Endothelial cell of umbilical vein (primary cell): Measurements from ENCODE around the gene CXCR6. TPM values are rescaled to one million over a fixed set of nuclear protein-coding genes. Genes with fewer than 3 reads are reported as not detected.

Experiments used
- BruUV-seq: library from RNA; stranded (reverse); fragments of 400-500 nt; replicated peaks from 2 replicates; lab custom pipeline; 2021; lab: Mats Ljungman, UMichigan
- CTCF ChIA-PET: fragments of 300-600, 350-600 bp; sonication (Branson Sonifier 250); formaldehyde crosslinking; loops from one replicate; lab custom pipeline; 2021; ENCODE audit warnings: antibody characterized with exemption, inconsistent platforms; lab: Charles Lee
- POLR2A ChIA-PET: fragments of 300-600, 350-600 bp; sonication (Branson Sonifier 250); formaldehyde crosslinking; loops from one replicate; lab custom pipeline; 2021; ENCODE audit warnings: antibody characterized with exemption, inconsistent platforms; lab: Charles Lee
- DNase-seq: peaks from one replicate; pipeline ENCODE4 v3.0.0-alpha.2; 2011; ENCODE audit warnings: low read depth, low spot score
- FAIRE-seq: peaks from 2 replicates; lab custom pipeline; 2011; peaks lifted over from hg19 to GRCh38; lab: Jason Lieb, UNC
- H2AFZ ChIP-seq: 2 replicates; pipeline ENCODE4 v1.6.0; 2012; ENCODE audit warnings: low read depth, low read length, control low read depth, inconsistent platforms
- H3K27ac ChIP-seq: 2 replicates; pipeline ENCODE4 v1.5.1; 2011; ENCODE audit warnings: low read depth, mild to moderate bottlenecking, control low read depth, low read length, moderate library complexity; ENCODE audit not compliant: insufficient read depth
- H3K27me3 ChIP-seq, 2 experiments: 2 replicates each; pipeline versions ENCODE4 v1.6.0 to v1.6.1; 2011; ENCODE audit warnings: low read length in 2 of 2, mixed read lengths in 1 of 2; ENCODE audit not compliant: control insufficient read depth in 2 of 2, insufficient read depth in 2 of 2
- H3K36me3 ChIP-seq, 2 experiments: 2 replicates in 1 of 2; 3 replicates in 1 of 2; pipeline ENCODE4 v1.5.1; 2011; ENCODE audit warnings: low read length in 2 of 2, mild to moderate bottlenecking in 1 of 2, moderate library complexity in 1 of 2; ENCODE audit not compliant: control insufficient read depth in 2 of 2, insufficient read depth in 2 of 2; ENCODE audit errors: extremely low read depth in 1 of 2
- H3K4me1 ChIP-seq: 3 replicates; pipeline ENCODE4 v1.5.1; 2011; ENCODE audit warnings: mild to moderate bottlenecking, low read length; ENCODE audit not compliant: control insufficient read depth, insufficient read depth; ENCODE audit errors: extremely low read depth
- H3K4me2 ChIP-seq: 2 replicates; pipeline ENCODE4 v1.6.1; 2011; ENCODE audit warnings: low read length, control low read depth, mixed read lengths; ENCODE audit not compliant: insufficient read depth
- H3K4me3 ChIP-seq, 3 experiments: fragments of 200-600 bp in 1 of 3; sonication (generic), shearing (Covaris generic) in 1 of 3; replicated peaks in 1 of 3; 2 replicates each; pipeline ENCODE4 v1.5.1; 2011 to 2016; ENCODE audit warnings: control low read depth in 3 of 3, low read length in 3 of 3, mild to moderate bottlenecking in 2 of 3, inconsistent platforms in 1 of 3, low read depth in 1 of 3, moderate library complexity in 1 of 3; ENCODE audit not compliant: insufficient read depth in 1 of 3
- H3K79me2 ChIP-seq: 2 replicates; pipeline ENCODE4 v1.6.0; 2012; ENCODE audit warnings: low read length, inconsistent platforms; ENCODE audit not compliant: control insufficient read depth, insufficient read depth
- H3K9ac ChIP-seq: replicated peaks from 2 replicates; pipeline ENCODE3; 2011; ENCODE audit warnings: low read length, control low read depth; ENCODE audit not compliant: insufficient read depth; ENCODE audit errors: extremely low read depth
- H3K9me1 ChIP-seq: replicated peaks from 3 replicates; pipeline ENCODE4 v1.6.0; 2011; ENCODE audit warnings: mild to moderate bottlenecking, low read length; ENCODE audit not compliant: control insufficient read depth, insufficient read depth; ENCODE audit errors: extremely low read depth
- H3K9me3 ChIP-seq: replicated peaks from 2 replicates; pipeline ENCODE4 v1.5.1; 2012; ENCODE audit warnings: low read length, inconsistent platforms; ENCODE audit not compliant: control insufficient read depth, insufficient read depth
- H4K20me1 ChIP-seq: replicated peaks from 2 replicates; pipeline ENCODE3; 2011; ENCODE audit warnings: mild to moderate bottlenecking, low read length; ENCODE audit not compliant: control insufficient read depth, insufficient read depth; ENCODE audit errors: extremely low read depth
- CTCF ChIP-seq, 2 donors: IDR thresholded peaks; 1 replicate in 1 of 2; 2 replicates in 1 of 2; pipeline ENCODE4 v1.5.1; 2011; ENCODE audit warnings: low read length in 2 of 2, mild to moderate bottlenecking in 2 of 2, moderate library complexity in 2 of 2, control low read depth in 1 of 2, inconsistent platforms in 1 of 2, low read depth in 1 of 2; ENCODE audit not compliant: insufficient read depth in 1 of 2; ENCODE audit errors: extremely low read depth in 1 of 2
- EZH2 ChIP-seq: IDR thresholded peaks from 2 replicates; pipeline ENCODE4 v1.6.1; 2012; ENCODE audit warnings: borderline replicate concordance, low read depth, mild to moderate bottlenecking, moderate library complexity, low read length, inconsistent platforms; ENCODE audit not compliant: severe bottlenecking
- FOS ChIP-seq: IDR thresholded peaks from 2 replicates; pipeline ENCODE4 v1.6.1; 2011; ENCODE audit warnings: mild to moderate bottlenecking, low read length, moderate library complexity, borderline replicate concordance; ENCODE audit not compliant: insufficient read depth
- GATA2 ChIP-seq: IDR thresholded peaks from 2 replicates; pipeline ENCODE4 v1.7.0; 2011; ENCODE audit warnings: low read depth, mild to moderate bottlenecking, moderate library complexity, mixed read lengths, low read length; ENCODE audit not compliant: insufficient read length, insufficient read depth
- JUN ChIP-seq: IDR thresholded peaks from 2 replicates; pipeline ENCODE4 v1.6.1; 2011; ENCODE audit warnings: borderline replicate concordance, low read depth; ENCODE audit not compliant: insufficient read length, insufficient read depth
- MAX ChIP-seq: IDR thresholded peaks from 2 replicates; pipeline ENCODE4 v1.6.1; 2011; ENCODE audit not compliant: insufficient read depth, insufficient read length
- MYC ChIP-seq: IDR thresholded peaks from one replicate; pipeline ENCODE4 v1.6.1; 2011; ENCODE audit warnings: mild to moderate bottlenecking, low read depth, low read length
- POLR2A ChIP-seq: IDR thresholded peaks from 2 replicates; pipeline ENCODE4 v1.6.1; 2012; ENCODE audit warnings: low read depth, mild to moderate bottlenecking, control low read depth, low read length
- POLR2AphosphoS5 ChIP-seq: IDR thresholded peaks from 2 replicates; pipeline ENCODE4 v1.6.1; 2012; ENCODE audit warnings: low read depth, mild to moderate bottlenecking, control low read depth, low read length, moderate library complexity; ENCODE audit not compliant: insufficient read depth
- dilution Hi-C: fragments of 300-500 bp; cut with MboI; formaldehyde crosslinking; loops from one replicate; pipeline ENCODE4 v1.15.0; 2019; ENCODE audit warnings: low sequenced_read_pairs; ENCODE audit not compliant: extremely low pct_ligation_motif_present
- intact Hi-C: fragments of 100-400 bp; cut with micrococcal nuclease; formaldehyde crosslinking; loops from one replicate; pipeline ENCODE4 v1.10.0; 2022
- polyA plus RNA-seq, 4 experiments: library from polyadenylated mRNA; depleted of rRNA in 3 of 4; stranded (reverse) in 3 of 4; unstranded in 1 of 4; fragments of >200 nt; gene quantifications; 2 replicates each; pipeline versions ENCODE4 v1.2.1 to v1.2.3, GENCODE V29; 2011 to 2012; ENCODE audit warnings: missing spikeins in 1 of 4
- total RNA-seq: library from RNA; stranded (reverse); gene quantifications from 2 replicates; pipeline ENCODE4 v1.2.3, GENCODE V29; 2021

Gene CXCR6
- total and polyA plus RNA-seq, 2 donors (not counting 3 experiments of a cell fraction or from before 2014, with no cell fraction given) = not detected

- no peak overlapping the region for H3K4me2 ChIP-seq
- no peak overlapping the region for H2AFZ ChIP-seq
- no peaks in the 10 kb centered on the region for H4K20me1 ChIP-seq
- no peak overlapping the region for H3K9ac ChIP-seq
- DNase-seq (no peak), FAIRE-seq (no peak)
- ChIA-PET CTCF (no interaction called here), POLR2A (no interaction called here)
- dilution Hi-C loops (no loop called here), intact Hi-C loops (no loop called here)
- BruUV-seq = no TSS peak
- no peaks in the 10 kb centered on the region for H3K36me3 ChIP-seq
- no peaks in the 10 kb centered on the region for H3K79me2 ChIP-seq
- no peaks in the 10 kb centered on the region for H3K9me3 ChIP-seq
- H3K9me1 ChIP-seq = no peaks in the 10 kb centered on the region
- H3K4me3 ChIP-seq = no peak overlapping the region
- TF ChIP-seq EZH2 (no peak), POLR2A (no peak), JUN (no peak), MAX (no peak), GATA2 (no peak), MYC (no peak), CTCF (IDR thresholded peaks at IDR 0.05; ENCODE audit: extremely low read depth in 1 of 2, insufficient read depth in 1 of 2, low read depth in 1 of 2, low read length in 2 of 2) (no peak), FOS (no peak), POLR2AphosphoS5 (no peak)
- H3K27me3 ChIP-seq = peaks cover 6 to 12% of the 10 kb centered on the region in 2 experiments
- H3K27ac ChIP-seq = no peak overlapping the region
- H3K4me1 ChIP-seq = no peaks in the 10 kb centered on the region
These were observed 46.3 kb upstream of the CXCR6 start for GRCh38 chr3:45896956-45897355.
